ENCODE data around the gene SERPINB10. TPM values are rescaled to one million over a fixed set of nuclear protein-coding genes. Genes with fewer than 3 reads are reported as not detected.
"Not testable (repeated sequence)": the region's sequence is repeated elsewhere in the genome, so short reads cannot be mapped to it uniquely, and the experiment has no call there.

Gene SERPINB10
- total RNA-seq, 1 donor from 2014 or later: 0.41 TPM

DNA sequence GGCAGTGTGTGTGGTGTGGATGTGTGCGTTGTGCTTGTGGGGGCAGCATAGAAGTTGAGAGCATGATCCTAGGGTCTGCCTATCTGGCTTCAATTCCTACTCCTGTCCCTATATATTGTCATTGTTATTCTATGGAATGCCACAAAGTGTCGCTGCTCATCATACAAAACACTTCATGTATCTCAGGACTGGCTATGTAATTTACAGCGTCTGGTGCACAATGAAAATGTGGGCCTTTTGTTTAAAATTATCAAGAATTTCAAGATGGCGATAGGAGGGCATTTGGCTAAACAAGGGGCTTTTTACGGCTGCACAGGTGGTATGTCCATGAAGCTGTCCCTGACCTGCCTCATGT, 16.8 kb upstream of the SERPINB10 start:
- no peak for FAIRE-seq
- no peak for DNase-seq (ENCODE audit: low spot score in 2 of 2)

DNA sequence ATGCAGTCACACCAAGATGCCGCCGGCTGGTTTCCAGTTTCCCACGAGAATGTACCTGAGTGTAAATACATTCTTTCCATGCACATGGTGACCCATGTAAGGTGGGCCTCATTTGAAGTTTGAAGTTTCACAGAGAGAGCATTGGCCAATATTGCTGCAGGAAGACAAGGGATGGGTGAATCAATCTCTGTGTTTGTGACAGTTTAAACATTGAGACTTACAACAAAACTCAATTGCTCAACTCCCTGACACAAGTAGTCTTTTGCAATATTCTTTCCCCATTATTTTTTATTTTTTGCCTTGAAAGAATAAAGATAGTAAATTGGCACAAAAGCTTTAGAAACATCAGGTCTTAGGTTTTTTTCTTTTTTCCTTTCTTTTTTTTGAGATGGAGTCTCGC, 15.2 kb upstream of the SERPINB10 start:
- DNase-seq (ENCODE audit: low spot score in 2 of 2) (no peak), FAIRE-seq (no peak)

DNA sequence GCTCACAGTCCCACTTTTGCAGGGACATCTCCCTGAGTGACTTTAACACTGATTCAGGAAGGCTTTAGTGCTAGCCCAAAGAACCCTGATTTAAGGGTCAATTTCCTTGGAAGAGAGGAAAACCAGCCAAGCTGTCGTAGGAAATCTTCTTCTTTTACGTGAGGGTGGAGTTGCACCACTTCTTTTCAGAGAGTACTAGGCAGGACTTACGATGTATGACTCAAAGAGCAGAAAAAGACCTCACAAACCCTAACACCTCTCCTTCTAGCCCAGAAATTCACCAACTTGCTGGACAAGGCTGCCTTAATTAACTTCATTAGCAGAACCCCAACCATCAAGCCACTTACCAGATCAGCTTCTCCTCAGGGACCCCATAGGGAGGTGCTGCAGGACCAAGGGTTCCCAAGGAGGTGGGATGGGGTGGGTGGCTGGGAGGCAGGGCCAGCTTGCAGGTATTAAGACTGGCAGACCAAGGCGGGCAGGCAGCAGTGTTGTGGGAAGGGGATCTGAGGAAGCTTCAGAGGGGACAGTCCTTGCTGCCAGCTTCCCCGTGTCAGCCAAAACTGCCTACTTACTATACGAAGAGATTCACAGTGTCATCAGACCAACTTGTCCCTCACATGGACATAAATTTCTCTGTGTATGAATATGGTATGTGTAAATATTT, 13.5 kb upstream of the SERPINB10 start:
- FAIRE-seq (no peak), DNase-seq (ENCODE audit: low spot score in 2 of 2) (no peak)

DNA sequence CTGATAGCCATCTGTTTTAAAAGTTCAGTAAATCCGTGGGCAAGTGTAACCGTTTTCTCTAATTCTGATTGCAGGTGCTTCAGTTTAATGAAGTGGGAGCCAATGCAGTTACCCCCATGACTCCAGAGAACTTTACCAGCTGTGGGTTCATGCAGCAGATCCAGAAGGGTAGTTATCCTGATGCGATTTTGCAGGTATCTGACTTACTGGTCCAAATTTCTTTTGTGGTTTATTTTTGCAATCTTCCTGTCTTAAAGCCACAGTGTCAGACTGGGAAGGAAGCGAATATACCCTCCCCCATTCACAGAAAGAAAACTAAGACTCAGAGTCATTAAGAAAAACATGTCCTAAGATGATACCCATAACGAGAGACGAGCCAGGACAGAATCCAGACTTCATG, 12.6 kb upstream of the SERPINB10 start:
- FAIRE-seq: no peak
- DNase-seq (ENCODE audit: low spot score in 2 of 2): no peak

DNA sequence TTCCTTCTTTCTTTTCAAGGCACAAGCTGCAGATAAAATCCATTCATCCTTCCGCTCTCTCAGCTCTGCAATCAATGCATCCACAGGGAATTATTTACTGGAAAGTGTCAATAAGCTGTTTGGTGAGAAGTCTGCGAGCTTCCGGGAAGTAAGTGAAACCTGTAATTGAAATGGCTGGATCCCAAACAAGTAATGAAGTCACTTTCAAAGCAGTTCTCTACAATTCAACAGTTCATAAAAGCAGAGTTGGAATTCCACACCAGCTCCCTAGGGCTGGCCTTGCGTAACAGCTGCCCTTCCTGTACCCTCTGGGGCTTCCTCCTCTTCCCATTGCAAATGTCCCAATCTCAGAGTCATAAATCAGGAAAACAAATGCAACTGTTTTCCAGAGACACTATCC, 10.7 kb upstream of the SERPINB10 start:
- DNase-seq (ENCODE audit: low spot score in 2 of 2) (no peak), FAIRE-seq (no peak)

DNA sequence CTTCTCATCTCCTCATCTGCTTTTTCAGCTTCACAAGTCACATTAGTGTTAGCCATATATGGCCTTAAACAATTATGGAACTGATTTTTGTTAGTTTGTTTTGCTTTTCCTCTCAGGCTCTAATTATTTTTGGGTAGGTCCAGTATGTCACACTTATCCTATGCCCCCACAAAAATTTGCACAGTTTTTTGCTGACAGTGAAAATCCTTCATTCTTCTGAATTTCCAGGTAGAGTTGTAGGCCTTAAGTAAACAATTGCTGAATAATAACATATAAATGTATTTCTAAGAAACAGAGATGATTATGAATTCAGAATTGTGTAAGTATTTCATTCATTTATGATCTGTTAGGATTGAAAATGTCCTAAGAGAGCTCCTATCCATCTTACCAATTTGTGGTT, 8.6 kb upstream of the SERPINB10 start:
- FAIRE-seq (no peak), DNase-seq (ENCODE audit: low spot score in 2 of 2) (no peak)

DNA sequence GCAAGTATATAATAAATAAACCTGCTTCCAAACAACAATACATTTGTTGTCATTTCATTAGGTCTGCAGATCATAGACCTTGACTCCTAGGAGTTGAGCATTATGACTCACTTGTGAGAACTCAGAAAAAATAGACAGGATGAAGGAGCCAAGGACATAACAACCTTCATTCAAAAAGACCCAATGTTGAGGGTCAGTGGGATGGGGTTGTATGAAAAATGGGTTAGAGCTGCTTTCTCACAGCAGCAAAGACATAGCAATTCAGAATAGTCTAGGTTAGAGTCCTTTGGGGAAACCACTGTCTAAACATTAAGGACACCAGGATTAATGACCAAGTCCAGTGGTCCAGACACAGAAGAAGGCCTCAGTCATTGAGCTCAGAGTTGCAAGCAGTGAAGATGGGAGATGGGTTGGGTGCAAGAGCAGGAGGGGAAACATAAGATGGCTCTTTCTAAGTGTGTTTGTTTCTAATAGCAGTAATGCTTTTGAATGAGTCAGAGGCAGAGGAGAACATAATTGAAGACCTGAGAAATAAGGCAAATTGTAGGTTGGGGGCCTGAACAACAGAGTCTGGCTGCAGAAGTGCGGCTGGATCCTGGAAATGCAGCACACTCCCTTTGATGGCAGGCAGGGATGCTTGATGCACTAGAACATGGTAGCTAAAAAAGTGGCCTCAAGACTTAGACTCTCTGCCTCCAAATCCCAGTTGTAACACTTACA, 3.7 kb upstream of the SERPINB10 start:
- DNase-seq (ENCODE audit: low spot score in 2 of 2): no peak
- FAIRE-seq: no peak

DNA sequence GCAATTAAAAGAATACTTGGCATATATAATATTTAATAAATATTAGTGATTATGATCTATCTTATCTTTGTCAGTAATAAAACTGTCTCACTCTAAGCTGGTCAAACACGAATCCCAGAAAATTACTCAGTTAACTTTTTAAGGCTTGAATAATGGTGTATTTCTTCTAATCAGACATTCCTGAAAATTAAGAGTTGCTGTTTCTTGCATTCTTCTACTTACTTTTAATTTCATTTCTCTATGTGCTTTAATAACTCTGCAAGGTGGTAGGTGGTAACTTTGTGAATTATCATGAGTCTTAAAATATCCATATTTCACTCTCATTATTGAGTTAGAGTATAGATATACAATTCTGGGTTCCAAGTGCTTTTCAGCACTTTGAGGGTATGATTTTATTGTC, 3.1 kb upstream of the SERPINB10 start:
- FAIRE-seq: no peak
- DNase-seq (ENCODE audit: low spot score in 2 of 2): no peak

DNA sequence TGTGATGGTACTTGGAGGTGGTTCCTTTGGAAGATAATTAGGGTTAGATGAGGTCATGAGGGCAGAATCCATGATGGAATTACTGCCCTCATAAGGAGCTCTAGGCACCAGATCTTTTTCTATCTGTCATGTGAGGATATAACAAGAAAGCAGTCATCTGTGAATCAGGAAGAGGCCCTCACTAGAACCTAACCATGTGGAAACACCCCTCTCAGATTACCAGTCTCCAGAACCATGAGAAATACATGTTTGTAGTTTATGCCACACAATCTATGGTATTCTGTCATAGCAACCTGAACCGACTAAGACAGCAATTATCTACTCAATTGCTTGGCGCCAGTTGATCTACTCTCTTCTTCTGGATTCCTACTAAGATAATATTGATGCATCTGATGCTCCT, 2.4 kb upstream of the SERPINB10 start:
- FAIRE-seq (no peak), DNase-seq (ENCODE audit: low spot score in 2 of 2) (no peak)

DNA sequence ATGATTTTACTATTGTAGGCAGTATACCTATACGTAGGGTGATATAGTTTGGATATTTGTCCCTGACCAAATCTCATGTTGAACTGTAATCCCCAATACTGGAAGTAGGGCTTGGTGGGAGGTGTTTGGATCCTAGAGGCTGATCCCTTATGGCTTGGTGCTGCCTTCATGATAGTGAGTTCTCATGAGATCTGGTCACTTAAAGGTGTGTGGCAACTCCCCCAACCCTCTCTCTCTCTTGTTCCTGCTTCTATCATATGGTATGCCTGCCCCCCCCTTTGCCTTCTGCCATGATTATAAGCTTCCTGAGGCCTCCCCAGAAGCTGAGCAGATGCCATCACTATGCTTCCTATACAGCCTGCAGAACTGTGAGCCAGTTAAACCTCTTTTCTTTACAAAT, 1.7 kb upstream of the SERPINB10 start:
- DNase-seq (ENCODE audit: low spot score in 2 of 2) (no peak), FAIRE-seq (no peak)

DNA sequence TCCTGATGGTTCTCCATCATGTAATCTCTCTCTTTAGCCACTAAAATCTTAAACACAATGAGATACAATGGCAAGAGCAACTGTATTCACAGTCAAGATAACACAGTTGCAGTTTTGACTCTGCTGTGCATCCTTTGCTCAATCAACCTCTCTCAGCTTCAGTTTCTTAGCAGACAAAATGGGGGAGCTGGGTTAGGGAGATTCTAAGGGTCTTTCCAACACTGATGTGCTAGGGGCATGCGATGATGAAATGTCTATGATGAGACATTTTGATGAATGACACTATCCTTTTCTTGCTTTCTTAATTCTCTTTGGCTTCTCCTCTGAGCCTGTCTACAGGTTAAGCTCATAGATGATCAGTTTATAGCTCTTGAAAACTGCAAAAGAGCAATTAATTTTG, 1.1 kb downstream of the SERPINB10 start:
- FAIRE-seq: no peak
- no peak for DNase-seq (ENCODE audit: low spot score in 2 of 2)

DNA sequence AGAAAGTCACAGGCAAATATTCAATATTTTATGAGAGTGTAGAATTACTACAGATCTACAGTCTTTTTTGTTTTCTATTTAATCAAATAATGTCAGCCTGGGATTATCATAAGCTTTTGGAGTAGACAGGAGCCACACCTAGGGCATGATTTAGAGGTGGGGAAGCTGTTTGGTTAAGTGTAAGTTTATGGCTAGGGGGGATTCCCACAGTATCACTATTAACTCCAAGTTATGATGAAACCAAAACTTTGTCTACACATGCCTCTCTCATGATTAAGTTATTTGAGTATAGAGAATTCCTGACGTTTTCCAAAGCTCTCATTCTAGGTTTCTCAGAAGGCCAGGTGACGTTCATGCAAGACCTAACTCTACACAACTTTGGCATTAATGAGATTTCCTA, 2.1 kb downstream of the SERPINB10 start:
- FAIRE-seq: no peak
- DNase-seq (ENCODE audit: low spot score in 2 of 2): no peak

DNA sequence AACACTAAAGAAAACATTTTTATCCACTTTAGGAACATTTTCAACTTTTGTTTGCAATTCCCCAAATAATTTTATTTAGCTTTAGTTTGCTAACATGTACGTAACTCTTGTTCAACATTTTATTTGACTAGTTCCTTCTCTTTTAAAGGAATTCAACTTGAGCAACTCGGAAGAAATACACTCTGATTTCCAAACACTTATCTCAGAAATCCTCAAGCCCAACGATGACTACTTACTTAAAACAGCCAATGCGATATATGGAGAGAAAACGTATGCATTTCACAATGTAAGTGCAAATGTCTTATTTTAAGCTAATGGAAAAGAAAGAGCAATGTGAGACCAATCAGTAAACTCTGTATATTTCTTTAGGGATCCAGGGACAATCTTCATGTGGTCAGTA, 10.1 kb downstream of the SERPINB10 start:
- DNase-seq (ENCODE audit: low spot score in 2 of 2) (no peak), FAIRE-seq (no peak)

DNA sequence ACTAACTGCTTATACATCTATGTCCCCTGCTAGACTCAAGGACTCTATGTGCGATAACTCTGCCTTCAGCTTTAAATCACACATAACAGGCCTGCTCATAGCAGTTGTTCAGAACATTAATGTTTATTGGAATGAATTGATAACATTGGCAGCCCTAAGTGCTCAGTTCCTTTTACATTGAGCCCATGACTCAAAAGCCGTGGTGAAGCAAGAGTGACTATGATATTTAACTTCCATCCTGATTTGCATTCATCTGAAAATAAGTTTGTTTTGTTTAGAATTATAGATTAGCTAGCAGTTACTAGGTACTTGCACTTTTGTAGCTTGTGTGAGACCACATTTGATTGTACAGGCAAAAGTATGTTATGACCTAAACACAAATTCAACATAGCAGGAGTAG, 14.3 kb downstream of the SERPINB10 start:
- FAIRE-seq: no peak

DNA sequence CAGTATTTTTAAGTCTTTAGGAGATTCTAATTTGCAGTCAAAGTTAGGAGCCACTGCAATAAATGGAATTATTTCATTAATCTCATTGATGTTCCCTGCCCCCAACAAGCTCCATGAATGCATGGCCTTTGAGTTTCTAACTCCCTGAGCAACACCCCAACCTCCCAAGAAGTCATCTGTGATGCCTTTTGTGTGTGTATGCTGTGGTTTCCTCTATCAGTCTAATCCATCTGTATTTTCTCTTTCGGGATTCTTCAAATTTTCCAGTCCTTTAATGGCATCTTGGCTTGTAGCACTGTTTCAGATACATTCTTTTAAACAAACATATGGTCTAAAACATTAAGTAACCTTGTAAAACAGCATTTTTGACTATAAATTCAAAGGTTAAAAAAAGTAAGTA, 16.8 kb downstream of the SERPINB10 start:
- FAIRE-seq (no peak), DNase-seq (ENCODE audit: low spot score in 2 of 2) (no peak)

More for the DNA sequence above, 14.3 kb downstream of the SERPINB10 start:
- no peak for DNase-seq (ENCODE audit: low spot score in 2 of 2)

DNA sequence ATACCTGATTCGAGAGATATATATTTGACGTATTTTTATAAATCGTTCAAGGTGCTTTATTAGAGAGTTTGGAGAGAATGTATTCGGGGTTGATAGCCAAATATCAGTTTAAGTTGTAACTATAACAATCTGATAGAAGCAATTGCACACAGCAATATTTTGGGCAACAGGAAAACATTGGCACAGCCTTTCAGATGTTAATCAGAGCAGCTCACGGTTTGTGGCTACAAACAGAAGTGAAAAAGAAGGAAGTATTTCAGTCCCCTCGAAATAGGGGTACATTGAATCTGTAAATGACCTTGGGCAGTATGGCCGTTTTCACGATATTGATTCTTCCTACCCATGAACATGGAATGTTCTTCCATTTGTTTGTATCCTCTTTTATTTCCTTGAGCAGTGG, 20.6 kb downstream of the SERPINB10 start:
- no peak for FAIRE-seq
- DNase-seq (ENCODE audit: low spot score in 2 of 2): no peak

DNA sequence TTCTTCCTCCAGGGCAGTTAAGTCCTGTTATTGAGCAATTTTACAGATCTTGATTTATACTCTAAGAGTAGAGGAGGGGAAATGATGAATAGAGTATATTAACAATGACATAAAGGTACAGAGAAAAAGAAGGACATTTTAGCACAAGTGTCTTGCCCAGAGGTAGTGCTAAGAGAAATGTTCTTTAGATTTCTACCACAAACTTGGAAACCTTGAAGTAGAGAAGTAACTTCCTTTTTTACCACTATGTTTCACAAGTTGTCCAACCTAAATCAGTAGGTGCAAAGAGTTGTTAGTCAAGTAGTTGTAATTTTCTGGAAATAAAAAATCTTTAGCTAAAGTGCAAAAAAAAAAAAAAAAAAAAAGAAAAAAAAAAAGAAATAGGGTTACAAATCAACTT, 21.6 kb downstream of the SERPINB10 start:
- DNase-seq (ENCODE audit: low spot score in 2 of 2); FAIRE-seq: not testable (repeated sequence)

DNA sequence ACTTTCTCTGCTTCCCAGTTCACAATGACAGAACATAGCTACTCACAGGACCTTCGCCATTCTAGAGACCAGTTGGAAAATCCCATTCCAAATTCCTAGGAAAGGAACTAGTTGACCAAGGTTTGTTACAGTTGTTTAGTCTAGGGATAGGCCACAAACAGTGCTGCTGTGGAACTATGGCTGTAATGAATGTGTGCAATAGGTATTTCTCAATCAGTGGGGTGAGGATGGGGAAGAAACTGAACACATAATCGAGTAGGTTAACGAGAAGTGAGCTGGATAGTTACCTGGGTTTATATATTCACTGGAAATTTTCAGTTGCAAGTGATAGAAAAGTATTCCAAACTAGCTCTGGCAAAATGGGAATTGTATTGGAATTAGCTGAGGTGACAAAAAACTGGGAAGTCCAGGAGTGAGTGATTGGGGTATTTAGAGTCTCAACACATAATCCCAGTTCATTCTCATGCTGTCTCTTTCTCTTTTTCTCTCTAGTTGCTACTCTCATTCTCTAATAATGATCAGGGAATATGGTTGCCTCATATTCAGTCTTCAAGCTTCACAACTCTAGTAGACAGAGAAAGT, 23.1 kb downstream of the SERPINB10 start:
- no peak for FAIRE-seq
- no peak for DNase-seq (ENCODE audit: low spot score in 2 of 2)

DNA sequence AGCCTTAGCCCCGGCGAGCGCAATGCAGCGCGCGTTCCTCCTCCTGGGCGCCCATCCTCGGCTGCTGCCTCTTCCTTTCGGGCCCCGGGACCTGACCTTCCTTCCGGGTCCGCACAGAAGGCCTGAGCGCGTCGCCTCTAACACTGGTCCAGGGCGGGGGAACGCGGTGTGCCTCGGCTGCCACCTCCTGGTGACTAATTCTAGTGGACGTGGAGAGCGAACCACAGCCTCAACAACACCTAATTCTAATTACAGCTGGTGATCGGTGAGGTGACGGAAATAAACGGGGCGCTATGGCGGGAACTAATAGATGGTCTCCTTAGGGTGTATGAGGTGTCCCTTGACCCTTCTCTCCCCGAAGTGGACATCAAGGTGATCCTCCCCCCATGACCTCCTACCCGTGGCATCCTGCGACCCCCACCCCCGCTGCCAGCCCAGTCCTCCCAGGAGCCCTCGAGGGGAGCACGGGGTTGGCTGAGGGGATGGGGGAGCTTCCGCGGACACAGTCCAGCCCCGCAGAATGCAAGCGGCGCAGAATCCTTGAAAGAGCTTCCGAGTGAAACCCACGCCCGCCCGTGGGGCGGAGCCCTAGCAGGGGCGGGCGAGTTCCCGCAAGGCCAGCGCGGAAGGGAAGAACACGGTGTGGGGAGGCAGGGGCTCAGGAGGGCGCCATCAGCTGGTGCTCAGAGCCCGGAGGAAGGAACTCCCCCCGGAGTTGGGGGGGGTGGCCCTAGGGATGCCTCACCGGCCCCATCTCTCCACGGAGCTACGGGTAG, 28.6 kb downstream of the SERPINB10 start:
- DNase-seq (ENCODE audit: low spot score in 2 of 2) (peak; percentile 39 to 69), FAIRE-seq (no peak)

DNA sequence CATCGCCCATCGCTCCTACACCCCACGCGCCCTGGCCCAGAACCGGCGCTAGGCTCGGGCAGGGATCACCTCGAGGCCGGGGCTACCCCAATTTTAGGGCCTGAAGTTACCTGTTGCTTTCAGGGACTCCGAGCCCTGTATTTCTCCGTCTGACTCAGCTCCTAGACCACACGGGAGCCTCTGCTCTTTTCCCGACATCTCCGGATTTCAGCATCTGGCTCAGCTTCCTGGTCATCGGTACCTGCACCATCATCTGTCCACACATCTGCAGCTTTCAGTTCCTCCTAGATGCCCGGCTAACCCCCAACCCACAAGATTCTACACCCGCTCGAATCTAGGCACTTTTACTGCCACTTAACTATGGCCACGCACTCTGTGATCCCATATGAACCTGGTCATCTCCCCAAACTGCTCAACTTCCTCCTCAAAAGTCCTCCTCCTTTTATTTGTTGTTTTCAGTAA, 29.2 kb downstream of the SERPINB10 start:
- DNase-seq (ENCODE audit: low spot score in 2 of 2) (no peak), FAIRE-seq (no peak)

DNA sequence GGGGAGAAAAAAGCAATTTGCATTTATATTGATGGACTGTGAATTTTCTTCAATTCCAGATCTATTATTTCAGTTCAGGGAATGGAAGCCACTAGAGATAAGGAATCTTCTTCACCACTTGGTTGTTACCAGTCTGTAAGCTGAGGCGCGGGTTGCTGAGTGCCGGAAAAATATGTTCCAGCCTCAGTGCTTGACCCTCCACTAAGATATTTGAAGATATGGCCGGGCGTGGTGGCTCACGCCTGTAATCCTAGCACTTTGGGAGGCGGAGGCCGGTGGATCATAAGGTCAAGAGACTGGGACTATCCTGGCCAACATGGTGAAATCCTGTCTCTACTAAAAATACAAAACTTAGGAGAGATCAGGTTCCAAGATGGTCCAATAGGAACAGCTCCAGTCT, 32.2 kb downstream of the SERPINB10 start:
- no peak for FAIRE-seq
- no peak for DNase-seq (ENCODE audit: low spot score in 2 of 2)

All from frontal cortex (tissue), 4 donors.